Stimulated activated CD4-positive, alpha-beta T cell treated with anti-CD3 and anti-CD28 coated beads, Interleukin-2, amount 100 ng/mL, for 4 hours (primary cell): ENCODE data around the gene PARD3.
"Not testable (repeated sequence)": the region's sequence is repeated elsewhere in the genome, so short reads cannot be mapped to it uniquely, and the experiment has no call there.

Experiments used
- DNase-seq: peaks from one replicate; pipeline ENCODE4 v3.0.0-alpha.2; 2020; ENCODE audit warnings: low read depth

The PARD3 gene

GRCh38 chr10:34766811-34767494, 48.1 kb downstream of the PARD3 start:
- no peak for DNase-seq

- DNase-seq = no peak
These were observed 48.9 kb downstream of the PARD3 start for GRCh38 chr10:34766266-34766600.

- DNase-seq = no peak
These were observed 50.6 kb downstream of the PARD3 start for GRCh38 chr10:34764472-34764946.

- no peak for DNase-seq
These were observed 52.3 kb downstream of the PARD3 start for GRCh38 chr10:34762603-34763299.

GRCh38 chr10:34762156-34762555, 52.9 kb downstream of the PARD3 start:
- no peak for DNase-seq

GRCh38 chr10:34761453-34761852, 53.6 kb downstream of the PARD3 start:
- DNase-seq = no peak

GRCh38 chr10:34760606-34761005, 54.5 kb downstream of the PARD3 start:
- no peak for DNase-seq

GRCh38 chr10:34759837-34760215, 55.3 kb downstream of the PARD3 start:
- no peak for DNase-seq

- no peak for DNase-seq
These were observed 55.8 kb downstream of the PARD3 start for GRCh38 chr10:34759161-34759836.

- DNase-seq = no peak
These were observed 56.6 kb downstream of the PARD3 start for GRCh38 chr10:34758447-34758996.

- DNase-seq = no peak
These were observed 57.2 kb downstream of the PARD3 start for GRCh38 chr10:34757933-34758332.

GRCh38 chr10:34757181-34757580, 57.9 kb downstream of the PARD3 start:
- not testable (repeated sequence) for DNase-seq

- no peak for DNase-seq
These were observed 58.5 kb downstream of the PARD3 start for GRCh38 chr10:34756584-34756983.

GRCh38 chr10:34753014-34753757, 61.9 kb downstream of the PARD3 start:
- no peak for DNase-seq

- no peak for DNase-seq
These were observed 63.8 kb downstream of the PARD3 start for GRCh38 chr10:34751272-34751671.

- DNase-seq = not testable (repeated sequence)
These were observed 64.3 kb downstream of the PARD3 start for GRCh38 chr10:34750795-34751194.

- DNase-seq = no peak
These were observed 66.3 kb downstream of the PARD3 start for GRCh38 chr10:34748767-34749166.

- no peak for DNase-seq
These were observed 66.7 kb downstream of the PARD3 start for GRCh38 chr10:34748357-34748756.

GRCh38 chr10:34746094-34746493, 69.0 kb downstream of the PARD3 start:
- no peak for DNase-seq

GRCh38 chr10:34745244-34745643, 69.9 kb downstream of the PARD3 start:
- no peak for DNase-seq

GRCh38 chr10:34744590-34744989, 70.5 kb downstream of the PARD3 start:
- no peak for DNase-seq

GRCh38 chr10:34743814-34744213, 71.3 kb downstream of the PARD3 start:
- DNase-seq = no peak
